HCT116 (cell line): ENCODE measurements around the gene ZNF691. TPM values are rescaled to one million over a fixed set of nuclear protein-coding genes. Genes with fewer than 3 reads are reported as not detected.

ENCODE experiments used
- ATAC-seq: fragments of 200-7000 bp; cut with Tn5 transposase; 2 replicates; pipeline ENCODE4 v1.9.1; 2020; ENCODE audit warnings: mild to moderate bottlenecking, moderate library complexity
- BruUV-seq: library from RNA; stranded (reverse); fragments of 400-500 nt; replicated peaks from 2 replicates; lab custom pipeline; 2021; lab: Mats Ljungman, UMichigan
- CTCF ChIA-PET: fragments of 300-600 bp; sonication (Branson Sonifier 250); formaldehyde crosslinking; loops from one replicate; lab custom pipeline; 2021; ENCODE audit warnings: antibody characterized with exemption; lab: Charles Lee
- POLR2A ChIA-PET: fragments of 300-600, 350-600 bp; sonication (Branson Sonifier 250); formaldehyde crosslinking; loops from one replicate; lab custom pipeline; 2021; ENCODE audit warnings: antibody characterized with exemption; lab: Charles Lee
- RAD21 ChIA-PET, 2 experiments: fragments of 300-600 bp; sonication (Branson Sonifier 250); formaldehyde crosslinking; loops; one replicate each; lab custom pipeline; 2023; ENCODE audit warnings: low total read pairs in 2 of 2; ENCODE audit not compliant: uncharacterized antibody in 2 of 2, unreplicated experiment in 2 of 2, low non-redundant PET in 1 of 2; lab: Charles Lee
- DNase-seq: peaks from one replicate; pipeline ENCODE4 v3.0.0-alpha.2; 2010; ENCODE audit warnings: low read depth, low spot score
- H2AFZ ChIP-seq: fragments of 200-600 bp; shearing (Covaris generic), sonication (generic); 2 replicates; pipeline ENCODE4 v1.6.1; 2017; ENCODE audit warnings: low read depth, mixed run types, mixed read lengths, antibody characterized with exemption, low read length; ENCODE audit not compliant: poor library complexity, severe bottlenecking
- H3K27ac ChIP-seq: 2 replicates; pipeline ENCODE4 v1.5.1; 2012; ENCODE audit warnings: low read depth, low read length
- H3K27me3 ChIP-seq: fragments of 200-600 bp; sonication (generic); 2 replicates; pipeline ENCODE4 v1.6.1; 2016; ENCODE audit warnings: mixed run types, low read length, mixed read lengths; ENCODE audit not compliant: insufficient read depth
- H3K36me3 ChIP-seq, 2 experiments: fragments of 200-500 bp in 1 of 2; fragments of 200-600 bp in 1 of 2; sonication (Bioruptor generic) in 1 of 2; sonication (generic) in 1 of 2; 2 replicates each; pipeline versions ENCODE4 v1.5.1 to v1.6.1; 2014 to 2016; ENCODE audit warnings: low read length in 2 of 2, inconsistent platforms in 1 of 2, mixed read lengths in 1 of 2, mixed run types in 1 of 2; ENCODE audit not compliant: insufficient read depth in 2 of 2, control insufficient read depth in 1 of 2
- H3K4me1 ChIP-seq, 2 experiments: fragments of 200-600 bp in 1 of 2; sonication (generic) in 1 of 2; 2 replicates each; pipeline versions ENCODE4 v1.5.1 to v1.6.1; 2012 to 2017; ENCODE audit warnings: low read length in 2 of 2, inconsistent platforms in 1 of 2, mild to moderate bottlenecking in 1 of 2, mixed read lengths in 1 of 2, mixed run types in 1 of 2, moderate library complexity in 1 of 2; ENCODE audit not compliant: insufficient read depth in 2 of 2, control insufficient read depth in 1 of 2
- H3K4me2 ChIP-seq: fragments of 200-600 bp; sonication (generic); 2 replicates; pipeline ENCODE4 v1.6.1; 2017; ENCODE audit warnings: mixed run types, low read length, mixed read lengths
- H3K4me3 ChIP-seq, 2 experiments: fragments of 200-600 bp in 1 of 2; sonication (generic) in 1 of 2; replicated peaks in 1 of 2; 2 replicates each; pipeline ENCODE4 v1.5.1; 2011 to 2016; ENCODE audit warnings: low read length in 2 of 2, control low read depth in 1 of 2, low read depth in 1 of 2, mild to moderate bottlenecking in 1 of 2, mixed read lengths in 1 of 2, mixed run types in 1 of 2
- H3K79me2 ChIP-seq: fragments of 200-600 bp; sonication (generic); 2 replicates; pipeline ENCODE4 v1.6.1; 2017; ENCODE audit warnings: mild to moderate bottlenecking, mixed run types, low read length, moderate library complexity, mixed read lengths; ENCODE audit not compliant: insufficient read depth
- H3K9ac ChIP-seq: fragments of 200-600 bp; sonication (generic); 2 replicates; pipeline ENCODE4 v1.6.1; 2016; ENCODE audit warnings: low read length, mixed read lengths
- H3K9me2 ChIP-seq: fragments of 200-600 bp; sonication (generic), shearing (Covaris generic); 2 replicates; pipeline ENCODE4 v1.6.1; 2017; ENCODE audit warnings: mixed run types, mild to moderate bottlenecking, moderate library complexity; ENCODE audit not compliant: insufficient read depth
- H3K9me3 ChIP-seq, 2 experiments: fragments of 200-500 bp in 1 of 2; fragments of 200-600 bp in 1 of 2; sonication (Bioruptor generic) in 1 of 2; sonication (generic) in 1 of 2; 2 replicates each; pipeline ENCODE4 v1.6.1; 2014 to 2017; ENCODE audit warnings: low read length in 2 of 2, mixed read lengths in 2 of 2, inconsistent platforms in 1 of 2, low read depth in 1 of 2, mild to moderate bottlenecking in 1 of 2, mixed run types in 1 of 2, moderate library complexity in 1 of 2; ENCODE audit not compliant: control insufficient read depth in 1 of 2, insufficient read depth in 1 of 2
- H4K20me1 ChIP-seq: fragments of 200-600 bp; sonication (generic), shearing (Covaris generic); 2 replicates; pipeline ENCODE4 v1.6.1; 2017; ENCODE audit warnings: mixed run types, mild to moderate bottlenecking, moderate library complexity; ENCODE audit not compliant: insufficient read depth
- CEBPB ChIP-seq: IDR thresholded peaks from 2 replicates; pipeline ENCODE4 v1.6.1; 2012; ENCODE audit warnings: low read depth
- EGR1 ChIP-seq: IDR thresholded peaks from 2 replicates; pipeline ENCODE4 v1.6.1; 2012; ENCODE audit warnings: low read depth
- ELF1 ChIP-seq: IDR thresholded peaks from 2 replicates; pipeline ENCODE4 v1.6.1; 2012; ENCODE audit warnings: low read depth, borderline replicate concordance
- EZH2 ChIP-seq: fragments of 200-600 bp; sonication (generic); IDR thresholded peaks from 2 replicates; pipeline ENCODE4 v1.6.1; 2017; ENCODE audit warnings: antibody characterized with exemption, mixed run types
- FOSL1 ChIP-seq: IDR thresholded peaks from 2 replicates; pipeline ENCODE4 v1.6.1; 2012; ENCODE audit warnings: low read depth
- JUND ChIP-seq: IDR thresholded peaks from 2 replicates; pipeline ENCODE4 v1.6.1; 2012
- SP1 ChIP-seq: IDR thresholded peaks from 2 replicates; pipeline ENCODE4 v1.6.1; 2012; ENCODE audit warnings: low read depth
- TCF7L2 ChIP-seq: IDR thresholded peaks from 2 replicates; pipeline ENCODE4 v1.7.0; 2011; ENCODE audit warnings: borderline replicate concordance, inconsistent platforms; ENCODE audit not compliant: insufficient read depth, insufficient read length; ENCODE audit errors: extremely low read depth
- intact Hi-C: fragments of 100-400 bp; cut with micrococcal nuclease; formaldehyde crosslinking; loops from 2 replicates; pipeline ENCODE4 v1.10.0; 2022
- total RNA-seq: library from RNA; stranded (reverse); gene quantifications from one replicate; pipeline ENCODE4 v1.2.1, GENCODE V29; 2021; ENCODE audit not compliant: unreplicated experiment
- TF ChIP-seq, protein P1 (sequence below): IDR thresholded peaks from 2 replicates; pipeline ENCODE4 v1.6.1; 2012
- TF ChIP-seq, protein P2 (sequence below): IDR thresholded peaks from 2 replicates; pipeline ENCODE4 v1.6.1; 2012
- TF ChIP-seq, protein P3 (sequence below), 3 experiments: fragments of 200-600 bp in 1 of 3; sonication (generic) in 1 of 3; IDR thresholded peaks in 2 of 3; conservative IDR thresholded peaks in 1 of 3; 2 replicates each; pipeline ENCODE4 v1.5.1; 2012 to 2017; ENCODE audit warnings: low read depth in 2 of 3, low read length in 2 of 3, antibody characterized with exemption in 1 of 3, borderline replicate concordance in 1 of 3, control low read depth in 1 of 3, mild to moderate bottlenecking in 1 of 3, mixed read lengths in 1 of 3, mixed run types in 1 of 3, moderate library complexity in 1 of 3; ENCODE audit not compliant: insufficient read depth in 1 of 3
- TF ChIP-seq, protein P4 (sequence below): IDR thresholded peaks from 2 replicates; pipeline ENCODE4 v1.6.1; 2012; ENCODE audit warnings: low read depth

ZNF691 gene
- total RNA-seq, 1 experiment from 2014 or later, result 11.1 TPM

DNA sequence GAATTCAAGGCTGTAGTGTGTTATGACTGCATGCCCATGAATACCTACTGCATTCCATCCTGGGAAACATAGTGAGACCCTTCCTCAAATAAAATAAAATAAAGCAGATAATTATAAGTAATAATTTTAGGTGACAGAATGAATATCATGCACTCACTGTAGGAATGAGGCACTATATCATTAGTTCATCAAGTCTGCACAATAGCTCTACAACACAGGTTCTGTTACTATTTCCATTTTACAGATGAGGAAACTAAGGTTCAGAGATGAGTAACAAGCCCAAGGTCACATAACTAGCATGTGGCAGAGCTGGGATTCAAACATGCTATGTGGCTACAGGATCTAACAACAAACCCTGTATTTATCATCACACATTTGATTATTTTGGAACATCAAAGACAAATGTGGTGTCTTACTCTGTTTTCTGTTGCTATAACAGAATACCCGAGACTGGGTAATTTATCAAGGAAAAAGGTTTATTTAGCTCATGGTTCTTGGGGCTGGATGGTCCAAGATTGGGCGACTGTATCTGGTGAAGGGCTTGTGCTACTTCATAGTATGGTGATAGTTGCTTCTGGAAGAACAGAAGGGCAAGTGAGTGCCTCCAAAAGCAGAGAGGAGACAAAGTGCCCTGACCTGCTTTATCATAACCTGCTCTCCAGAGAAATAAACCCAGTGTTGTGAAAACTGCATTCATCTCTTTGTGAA is 4.8 kb upstream of the ZNF691 start:
- TF ChIP-seq, protein P1, sequence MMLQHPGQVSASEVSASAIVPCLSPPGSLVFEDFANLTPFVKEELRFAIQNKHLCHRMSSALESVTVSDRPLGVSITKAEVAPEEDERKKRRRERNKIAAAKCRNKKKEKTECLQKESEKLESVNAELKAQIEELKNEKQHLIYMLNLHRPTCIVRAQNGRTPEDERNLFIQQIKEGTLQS, result no peak
- no peak for TF ChIP-seq EGR1
- no peak for TF ChIP-seq ELF1
- TF ChIP-seq EZH2, result no peak
- TF ChIP-seq FOSL1, result no peak
- TF ChIP-seq, protein P2, sequence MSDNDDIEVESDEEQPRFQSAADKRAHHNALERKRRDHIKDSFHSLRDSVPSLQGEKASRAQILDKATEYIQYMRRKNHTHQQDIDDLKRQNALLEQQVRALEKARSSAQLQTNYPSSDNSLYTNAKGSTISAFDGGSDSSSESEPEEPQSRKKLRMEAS, result no peak
- no peak for TF ChIP-seq JUND
- no peak for TF ChIP-seq TCF7L2
- no peak for TF ChIP-seq CEBPB
- TF ChIP-seq, protein P3, sequence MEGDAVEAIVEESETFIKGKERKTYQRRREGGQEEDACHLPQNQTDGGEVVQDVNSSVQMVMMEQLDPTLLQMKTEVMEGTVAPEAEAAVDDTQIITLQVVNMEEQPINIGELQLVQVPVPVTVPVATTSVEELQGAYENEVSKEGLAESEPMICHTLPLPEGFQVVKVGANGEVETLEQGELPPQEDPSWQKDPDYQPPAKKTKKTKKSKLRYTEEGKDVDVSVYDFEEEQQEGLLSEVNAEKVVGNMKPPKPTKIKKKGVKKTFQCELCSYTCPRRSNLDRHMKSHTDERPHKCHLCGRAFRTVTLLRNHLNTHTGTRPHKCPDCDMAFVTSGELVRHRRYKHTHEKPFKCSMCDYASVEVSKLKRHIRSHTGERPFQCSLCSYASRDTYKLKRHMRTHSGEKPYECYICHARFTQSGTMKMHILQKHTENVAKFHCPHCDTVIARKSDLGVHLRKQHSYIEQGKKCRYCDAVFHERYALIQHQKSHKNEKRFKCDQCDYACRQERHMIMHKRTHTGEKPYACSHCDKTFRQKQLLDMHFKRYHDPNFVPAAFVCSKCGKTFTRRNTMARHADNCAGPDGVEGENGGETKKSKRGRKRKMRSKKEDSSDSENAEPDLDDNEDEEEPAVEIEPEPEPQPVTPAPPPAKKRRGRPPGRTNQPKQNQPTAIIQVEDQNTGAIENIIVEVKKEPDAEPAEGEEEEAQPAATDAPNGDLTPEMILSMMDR (IDR thresholded peaks at IDR 0.05 in 2 of 3, conservative IDR thresholded peaks at IDR 0.05 in 1 of 3; ENCODE audit: borderline replicate concordance in 1 of 3, insufficient read depth in 1 of 3, low read depth in 2 of 3, low read length in 2 of 3), result no peak
- no peak for TF ChIP-seq SP1
- TF ChIP-seq, protein P4, sequence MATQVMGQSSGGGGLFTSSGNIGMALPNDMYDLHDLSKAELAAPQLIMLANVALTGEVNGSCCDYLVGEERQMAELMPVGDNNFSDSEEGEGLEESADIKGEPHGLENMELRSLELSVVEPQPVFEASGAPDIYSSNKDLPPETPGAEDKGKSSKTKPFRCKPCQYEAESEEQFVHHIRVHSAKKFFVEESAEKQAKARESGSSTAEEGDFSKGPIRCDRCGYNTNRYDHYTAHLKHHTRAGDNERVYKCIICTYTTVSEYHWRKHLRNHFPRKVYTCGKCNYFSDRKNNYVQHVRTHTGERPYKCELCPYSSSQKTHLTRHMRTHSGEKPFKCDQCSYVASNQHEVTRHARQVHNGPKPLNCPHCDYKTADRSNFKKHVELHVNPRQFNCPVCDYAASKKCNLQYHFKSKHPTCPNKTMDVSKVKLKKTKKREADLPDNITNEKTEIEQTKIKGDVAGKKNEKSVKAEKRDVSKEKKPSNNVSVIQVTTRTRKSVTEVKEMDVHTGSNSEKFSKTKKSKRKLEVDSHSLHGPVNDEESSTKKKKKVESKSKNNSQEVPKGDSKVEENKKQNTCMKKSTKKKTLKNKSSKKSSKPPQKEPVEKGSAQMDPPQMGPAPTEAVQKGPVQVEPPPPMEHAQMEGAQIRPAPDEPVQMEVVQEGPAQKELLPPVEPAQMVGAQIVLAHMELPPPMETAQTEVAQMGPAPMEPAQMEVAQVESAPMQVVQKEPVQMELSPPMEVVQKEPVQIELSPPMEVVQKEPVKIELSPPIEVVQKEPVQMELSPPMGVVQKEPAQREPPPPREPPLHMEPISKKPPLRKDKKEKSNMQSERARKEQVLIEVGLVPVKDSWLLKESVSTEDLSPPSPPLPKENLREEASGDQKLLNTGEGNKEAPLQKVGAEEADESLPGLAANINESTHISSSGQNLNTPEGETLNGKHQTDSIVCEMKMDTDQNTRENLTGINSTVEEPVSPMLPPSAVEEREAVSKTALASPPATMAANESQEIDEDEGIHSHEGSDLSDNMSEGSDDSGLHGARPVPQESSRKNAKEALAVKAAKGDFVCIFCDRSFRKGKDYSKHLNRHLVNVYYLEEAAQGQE, result no peak
- Histone ChIP-seq H3K9me2 (no peaks in the 10 kb centered on the region), H2AFZ (no peak overlapping the region), H3K79me2 (no peaks in the 10 kb centered on the region; the same call in 1 of the 2 replicates), H3K9me3 (no peaks in the 10 kb centered on the region), H4K20me1 (no peaks in the 10 kb centered on the region), H3K36me3 (no peaks in the 10 kb centered on the region), H3K27ac (no peak overlapping the region), H3K4me3 (no peak overlapping the region), H3K4me1 (peaks cover 0 to 7% of the 10 kb centered on the region in 2 experiments; a peak in 1 of 4 replicates), H3K9ac (no peak overlapping the region), H3K27me3 (no peaks in the 10 kb centered on the region), H3K4me2 (no peak overlapping the region)
- RAD21 ChIA-PET, result no interaction called here
- no TSS peak for BruUV-seq
- ATAC-seq, result no peak
- POLR2A ChIA-PET, result interaction anchor here (0.6 kb wide), 1 partner anchor 525 kb away, joined by 4 read pairs; no protein-coding TSS in a partner anchor
- CTCF ChIA-PET, result no interaction called here
- no peak for DNase-seq
- intact Hi-C loops, result no loop called here
